ENCODE measurements around the gene SH3GL2. TPM values are rescaled to one million over a fixed set of nuclear protein-coding genes. Genes with fewer than 3 reads are reported as not detected.

SH3GL2 gene
- total RNA-seq, 1 donor from 2014 or later = not detected

GRCh38 chr9:17782430-17783149, 203.7 kb downstream of the SH3GL2 start:
- Histone ChIP-seq H3K4me3 (no peak overlapping the region), H3K27ac (no peak overlapping the region), H3K9me3 (no peaks in the 10 kb centered on the region), H3K4me1 (no peaks in the 10 kb centered on the region), H3K27me3 (no peaks in the 10 kb centered on the region), H3K36me3 (no peaks in the 10 kb centered on the region)
- TF ChIP-seq, protein P1, sequence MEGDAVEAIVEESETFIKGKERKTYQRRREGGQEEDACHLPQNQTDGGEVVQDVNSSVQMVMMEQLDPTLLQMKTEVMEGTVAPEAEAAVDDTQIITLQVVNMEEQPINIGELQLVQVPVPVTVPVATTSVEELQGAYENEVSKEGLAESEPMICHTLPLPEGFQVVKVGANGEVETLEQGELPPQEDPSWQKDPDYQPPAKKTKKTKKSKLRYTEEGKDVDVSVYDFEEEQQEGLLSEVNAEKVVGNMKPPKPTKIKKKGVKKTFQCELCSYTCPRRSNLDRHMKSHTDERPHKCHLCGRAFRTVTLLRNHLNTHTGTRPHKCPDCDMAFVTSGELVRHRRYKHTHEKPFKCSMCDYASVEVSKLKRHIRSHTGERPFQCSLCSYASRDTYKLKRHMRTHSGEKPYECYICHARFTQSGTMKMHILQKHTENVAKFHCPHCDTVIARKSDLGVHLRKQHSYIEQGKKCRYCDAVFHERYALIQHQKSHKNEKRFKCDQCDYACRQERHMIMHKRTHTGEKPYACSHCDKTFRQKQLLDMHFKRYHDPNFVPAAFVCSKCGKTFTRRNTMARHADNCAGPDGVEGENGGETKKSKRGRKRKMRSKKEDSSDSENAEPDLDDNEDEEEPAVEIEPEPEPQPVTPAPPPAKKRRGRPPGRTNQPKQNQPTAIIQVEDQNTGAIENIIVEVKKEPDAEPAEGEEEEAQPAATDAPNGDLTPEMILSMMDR (IDR thresholded peaks at IDR 0.05) = no peak
- intact Hi-C loops (cut with DNase I) = no loop called here
- DNase-seq (ENCODE audit: low spot score in 2 of 2) = no peak

DNA sequence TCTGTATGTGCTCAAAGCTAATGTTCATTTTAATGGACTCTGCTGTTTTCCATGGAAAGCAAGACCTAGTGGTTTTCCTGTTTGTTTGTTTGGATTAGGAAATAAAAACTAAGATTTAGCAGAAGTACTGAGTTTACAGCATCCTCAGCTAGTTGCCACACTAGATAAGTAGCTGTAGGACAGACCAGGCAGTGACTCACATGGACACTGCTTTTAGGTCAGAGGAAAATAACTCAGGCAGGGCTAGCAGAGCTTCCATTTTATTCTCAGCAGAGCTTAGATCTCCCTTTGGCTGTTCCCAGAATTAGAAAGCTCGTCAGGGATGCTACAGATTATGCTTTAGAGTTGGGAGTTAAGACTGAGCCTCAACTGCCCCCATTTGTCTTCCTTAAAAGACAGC, 204.4 kb downstream of the SH3GL2 start:
- TF ChIP-seq, protein P1 (IDR thresholded peaks at IDR 0.05) = no peak
- no peak for DNase-seq (ENCODE audit: low spot score in 2 of 2)
- Histone ChIP-seq H3K4me3 (no peak overlapping the region), H3K27me3 (no peaks in the 10 kb centered on the region), H3K4me1 (no peaks in the 10 kb centered on the region), H3K27ac (no peak overlapping the region), H3K9me3 (no peaks in the 10 kb centered on the region), H3K36me3 (no peaks in the 10 kb centered on the region)
- intact Hi-C loops (cut with DNase I) = no loop called here

DNA sequence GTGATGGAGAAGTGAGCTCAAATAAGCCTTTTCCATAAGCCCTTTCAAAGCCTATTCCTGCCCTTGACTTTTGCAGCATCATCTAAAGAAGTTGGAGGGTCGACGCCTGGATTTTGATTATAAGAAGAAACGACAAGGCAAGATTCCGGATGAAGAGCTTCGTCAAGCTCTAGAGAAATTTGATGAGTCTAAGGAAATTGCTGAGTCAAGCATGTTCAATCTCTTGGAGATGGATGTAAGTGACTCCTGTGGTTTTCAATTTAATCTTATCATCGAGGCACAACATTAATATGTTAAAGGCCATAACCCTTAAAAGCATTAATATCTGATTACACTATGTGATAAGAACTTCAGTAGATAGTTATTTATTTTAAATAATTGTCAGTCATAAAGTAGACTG, 210.4 kb downstream of the SH3GL2 start:
- Histone ChIP-seq H3K27me3 (no peaks in the 10 kb centered on the region), H3K36me3 (no peaks in the 10 kb centered on the region), H3K4me1 (no peaks in the 10 kb centered on the region), H3K27ac (no peak overlapping the region), H3K9me3 (no peaks in the 10 kb centered on the region), H3K4me3 (no peak overlapping the region)
- no peak for DNase-seq (ENCODE audit: low spot score in 2 of 2)
- TF ChIP-seq, protein P1 (IDR thresholded peaks at IDR 0.05) = no peak
- intact Hi-C loops (cut with DNase I) = no loop called here

DNA sequence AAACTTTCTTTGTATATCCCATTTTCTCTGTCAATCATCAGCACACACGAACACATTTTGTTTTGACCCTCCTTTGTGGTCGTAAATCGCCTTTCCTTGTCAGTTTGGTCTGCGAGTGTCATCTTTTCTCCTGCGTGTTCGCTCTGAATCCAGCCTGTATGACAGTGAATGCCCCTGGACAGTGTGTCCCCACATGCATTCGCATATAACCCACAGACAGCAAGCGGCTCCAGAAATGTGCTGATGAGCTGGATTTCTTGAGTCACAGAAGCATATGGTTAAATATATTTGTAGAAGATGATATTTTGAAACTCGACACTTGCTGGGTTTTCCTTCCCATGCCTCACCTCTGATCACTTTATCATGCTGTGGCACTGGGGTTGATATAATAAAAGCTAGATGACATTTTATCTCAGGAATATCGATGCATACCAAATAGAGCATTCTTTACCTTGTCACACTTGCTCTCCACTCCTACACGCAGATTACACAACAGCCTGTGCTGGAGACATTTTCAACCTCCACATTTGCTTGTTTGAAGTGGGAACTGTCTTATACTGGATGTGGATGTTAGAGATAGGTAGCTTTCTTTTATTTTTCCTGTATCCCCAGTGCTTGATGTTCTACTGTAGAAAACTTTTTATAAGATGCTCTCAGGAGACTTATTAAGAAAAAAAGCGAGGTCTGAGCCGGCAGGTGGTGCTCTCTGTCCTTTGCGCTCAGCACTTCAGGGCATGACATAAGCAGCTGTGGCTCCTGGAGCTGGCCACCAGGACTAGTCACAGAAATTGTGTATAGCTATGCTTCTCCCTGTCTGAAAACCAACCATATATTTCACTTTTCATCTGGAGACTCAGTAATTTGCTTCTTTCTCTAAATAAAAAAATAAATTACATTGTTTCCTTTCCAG, 215.1 kb downstream of the SH3GL2 start:
- Histone ChIP-seq H3K27me3 (no peaks in the 10 kb centered on the region), H3K4me3 (no peak overlapping the region), H3K9me3 (no peaks in the 10 kb centered on the region), H3K4me1 (no peaks in the 10 kb centered on the region), H3K36me3 (no peaks in the 10 kb centered on the region), H3K27ac (no peak overlapping the region)
- TF ChIP-seq, protein P1 (IDR thresholded peaks at IDR 0.05) = no peak
- intact Hi-C loops (cut with DNase I) = loop anchor here (10.0 kb wide), 1 partner anchor 259 kb away; no protein-coding TSS in a partner anchor
- no peak for DNase-seq (ENCODE audit: low spot score in 2 of 2)

DNA sequence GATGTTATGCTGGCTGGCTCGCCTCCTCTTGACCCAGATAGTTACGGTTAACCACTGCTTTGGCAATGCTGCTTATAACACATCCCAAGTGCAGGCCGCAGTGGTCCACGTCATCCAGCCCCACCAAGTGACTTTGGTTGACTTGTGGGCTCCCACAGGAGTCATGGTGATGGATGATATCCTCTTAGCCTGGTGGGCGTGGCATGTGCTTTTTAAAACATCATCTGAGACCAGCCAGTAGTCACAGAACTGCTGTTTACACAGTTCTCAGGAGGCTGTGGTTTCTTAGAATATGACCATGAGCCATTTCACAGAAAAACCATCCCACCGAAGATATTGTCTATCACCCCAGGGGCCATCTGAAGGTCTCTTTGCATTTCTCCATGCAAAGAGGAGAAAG, 216.9 kb downstream of the SH3GL2 start:
- Histone ChIP-seq H3K4me3 (no peak overlapping the region), H3K27me3 (no peaks in the 10 kb centered on the region), H3K9me3 (no peaks in the 10 kb centered on the region), H3K4me1 (no peaks in the 10 kb centered on the region), H3K36me3 (no peaks in the 10 kb centered on the region), H3K27ac (no peak overlapping the region)
- DNase-seq (ENCODE audit: low spot score in 2 of 2) = no peak
- intact Hi-C loops (cut with DNase I) = loop anchor here (10.0 kb wide), 1 partner anchor 261 kb away; no protein-coding TSS in a partner anchor
- TF ChIP-seq, protein P1 (IDR thresholded peaks at IDR 0.05) = no peak

All from ascending aorta (tissue), 2 donors.